Stimulated activated CD4-positive, alpha-beta T cell treated with anti-CD3 and anti-CD28 coated beads, Interleukin-1b, Interleukin-23, amount 100 ng/mL, for 1 hour (primary cell): Measurements from ENCODE around the gene CCN6.
A peak's percentile ranks its signal among the peaks of the same experiment; 100 is the strongest.

Source experiments
- DNase-seq, 2 donors: peaks; one replicate each; pipeline ENCODE4 v3.0.0-alpha.2; 2020; ENCODE audit warnings: low read depth in 2 of 2

CCN6 gene

DNA sequence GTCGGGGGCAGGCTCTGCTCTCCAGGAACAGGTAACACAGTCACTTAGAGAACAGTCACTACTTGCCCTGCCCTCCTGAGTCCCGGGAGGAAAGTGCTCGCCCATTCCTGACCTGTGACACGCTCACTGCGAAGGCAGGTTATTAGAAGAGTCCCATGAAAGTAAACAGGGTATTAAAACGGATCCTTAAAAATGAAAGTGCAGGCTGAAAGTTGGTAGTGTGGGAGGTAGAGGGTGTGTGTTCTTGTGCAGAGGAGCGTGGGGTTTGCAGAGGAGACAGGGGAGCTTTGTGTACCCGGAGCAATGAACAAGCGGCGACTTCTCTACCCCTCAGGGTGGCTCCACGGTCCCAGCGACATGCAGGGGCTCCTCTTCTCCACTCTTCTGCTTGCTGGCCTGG, at the start of gene CCN6:
Gene CCN6 (plus strand): TSS at position 104 of the 400 bp plus-strand sequence. CDS start 254 bp downstream, at position 358.
- DNase-seq, result no peak

DNA sequence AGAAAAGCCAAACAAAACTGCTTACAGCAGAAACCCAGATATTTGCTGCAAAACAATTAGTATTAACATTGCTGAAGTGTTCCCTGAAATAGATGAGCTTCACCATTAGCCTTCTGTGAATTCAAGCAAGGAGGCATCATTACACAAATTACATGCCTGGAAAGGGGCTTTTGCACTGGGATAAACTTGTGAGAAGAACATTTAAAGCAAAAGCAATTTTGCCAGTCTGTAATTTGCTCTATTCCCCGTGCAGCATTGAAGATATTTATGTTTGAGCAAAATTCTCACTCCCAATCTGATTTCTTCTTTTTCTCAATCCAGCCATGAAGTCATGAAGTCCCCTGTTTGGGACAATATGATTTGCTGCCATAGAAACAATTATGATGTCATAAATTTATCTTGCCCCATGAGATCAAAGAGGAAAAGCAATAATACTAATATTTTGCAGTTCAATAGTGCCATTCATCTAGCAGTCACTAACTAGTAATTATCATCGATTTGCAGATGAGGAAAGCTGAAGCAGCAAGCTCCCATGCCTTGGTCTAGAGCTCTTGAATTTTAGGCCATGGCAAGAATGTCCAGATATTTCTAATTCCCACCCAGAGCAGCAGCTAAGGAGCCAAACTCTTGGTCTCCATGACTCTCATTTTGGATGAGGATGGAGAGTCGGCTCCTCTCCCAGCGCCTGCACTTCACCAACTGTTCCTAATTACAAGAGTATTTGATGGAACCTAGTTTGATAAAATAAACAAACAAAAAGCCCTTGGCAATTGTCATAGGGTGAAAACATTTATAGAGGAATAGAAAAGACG, 49.5 kb upstream of the CCN6 start:
- no peak for DNase-seq

GRCh38 chr6:112005013-112005371, 48.9 kb upstream of the CCN6 start:
- DNase-seq, result no peak

- DNase-seq, result no peak
These were observed 46.6 kb upstream of the CCN6 start for GRCh38 chr6:112007254-112007653.

- no peak for DNase-seq
These were observed 46.1 kb upstream of the CCN6 start for GRCh38 chr6:112007805-112008204.

DNA sequence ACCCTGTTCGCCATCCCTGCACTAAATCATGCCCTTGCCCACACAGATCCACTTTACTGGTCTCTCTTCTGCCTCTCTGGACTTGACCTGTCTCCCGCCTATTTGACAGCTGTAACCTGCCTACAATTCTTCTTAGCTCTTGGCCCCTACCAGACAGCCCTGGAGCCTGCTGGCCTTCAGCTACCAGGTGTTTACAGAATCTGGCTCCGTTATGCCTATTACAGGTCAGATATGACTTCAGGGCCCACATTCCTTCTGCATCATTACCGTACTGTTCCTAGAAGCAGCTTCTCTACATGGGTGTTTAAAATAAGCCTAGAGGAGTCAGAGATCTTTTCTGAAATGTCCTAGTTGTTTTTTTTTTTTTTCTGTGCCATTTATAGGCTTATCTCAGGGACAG, 45.4 kb upstream of the CCN6 start:
- no peak for DNase-seq

DNA sequence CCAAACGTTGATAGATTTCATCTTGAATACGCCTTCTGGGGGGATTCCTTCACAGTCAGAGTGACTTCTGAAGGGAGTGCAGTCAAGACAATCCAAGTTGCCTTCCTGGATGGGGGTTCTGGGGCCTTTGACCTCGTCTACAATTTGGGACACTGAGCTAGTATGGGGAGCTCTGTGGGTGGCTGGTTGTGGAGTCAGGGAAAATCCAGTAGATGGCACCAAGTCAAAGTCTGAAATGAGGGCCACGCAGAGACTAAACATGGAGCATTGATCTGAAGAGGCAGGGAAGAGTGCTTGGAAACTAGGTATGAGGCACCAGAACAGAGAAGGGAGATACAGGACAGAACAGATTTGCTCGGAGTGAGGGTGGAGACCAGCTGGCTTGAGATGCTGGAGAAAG, 43.6 kb upstream of the CCN6 start:
- no peak for DNase-seq

DNA sequence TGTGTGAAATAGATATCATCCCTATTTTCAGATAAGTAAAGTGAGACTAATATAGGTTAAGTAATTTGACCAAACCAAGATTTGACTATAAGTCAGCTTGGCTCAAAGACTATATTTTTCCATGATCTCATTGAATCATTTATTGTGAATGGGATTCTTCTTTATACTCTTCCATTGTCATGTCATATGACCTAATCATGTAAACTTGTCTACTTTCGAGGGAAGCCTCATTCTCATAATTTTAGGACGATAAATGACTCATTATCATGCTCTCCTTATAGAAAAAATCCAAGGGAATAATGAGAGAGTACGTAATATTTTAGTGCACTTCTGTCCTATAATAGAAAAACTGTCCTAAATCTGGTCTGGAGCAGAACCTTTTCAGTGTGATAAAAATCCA, 40.9 kb upstream of the CCN6 start:
- no peak for DNase-seq

GRCh38 chr6:112014483-112014882, 39.4 kb upstream of the CCN6 start:
- DNase-seq, result no peak

- DNase-seq, result no peak
These were observed 38.2 kb upstream of the CCN6 start for GRCh38 chr6:112015725-112016124.

- peak in 1 of 2 donors; percentile 34 for DNase-seq
These were observed 37.6 kb upstream of the CCN6 start for GRCh38 chr6:112016320-112016719.

DNA sequence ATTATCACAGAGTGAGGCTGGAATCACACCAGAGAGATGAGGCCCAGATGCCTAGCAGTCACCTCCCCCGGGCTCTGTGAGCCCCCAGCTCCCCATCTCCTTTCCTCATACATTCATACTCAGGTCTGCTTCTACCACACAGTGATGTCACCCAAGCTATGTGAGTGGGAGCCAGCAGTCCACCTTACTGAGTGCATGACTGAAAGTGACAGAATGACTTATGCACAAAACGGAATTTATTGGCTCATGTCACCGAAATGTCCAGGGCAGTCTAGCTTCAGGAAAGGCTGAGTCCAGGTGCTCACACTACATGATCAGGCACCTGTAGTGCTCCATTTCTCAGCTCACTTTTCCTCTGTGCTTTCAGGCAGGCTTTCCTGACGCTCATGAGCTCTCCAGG, 36.7 kb upstream of the CCN6 start:
- DNase-seq, result no peak

DNA sequence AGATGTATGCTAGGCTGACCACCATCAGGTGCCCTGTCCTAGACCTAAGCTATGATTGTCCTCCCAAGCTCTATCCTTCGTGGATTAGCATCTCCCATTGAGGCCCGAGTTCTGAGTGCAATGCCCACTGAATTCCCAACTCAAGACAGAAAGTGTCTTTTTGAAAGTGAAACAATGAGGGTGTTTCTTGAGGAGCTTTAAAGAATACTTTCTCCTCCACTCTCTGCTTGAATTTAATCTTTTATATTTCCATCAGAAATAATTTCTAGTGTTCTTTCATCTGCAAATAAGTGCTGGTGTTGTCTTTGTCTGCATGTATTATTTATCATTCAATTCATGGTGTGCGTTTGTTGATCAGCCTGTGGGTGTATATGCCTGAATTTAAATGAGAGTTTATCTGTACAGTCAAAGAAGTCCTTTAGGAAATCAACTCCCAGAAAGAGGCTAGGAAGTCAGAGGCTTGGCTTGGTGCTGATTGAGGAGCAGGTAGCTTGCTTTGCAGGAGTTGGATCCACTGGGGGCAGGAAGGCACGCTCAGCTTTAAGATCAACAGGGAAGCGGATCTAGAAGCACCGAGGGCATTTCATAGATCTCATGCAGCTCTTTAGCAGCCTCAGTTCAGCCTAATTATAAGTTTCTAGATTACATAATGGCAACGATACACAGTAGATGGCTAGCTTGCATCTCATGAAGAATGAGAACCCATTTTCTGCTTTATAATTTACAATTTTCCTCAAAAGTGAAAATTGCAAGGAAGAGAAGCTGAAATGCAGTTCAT, 36.0 kb upstream of the CCN6 start:
- no peak for DNase-seq

DNA sequence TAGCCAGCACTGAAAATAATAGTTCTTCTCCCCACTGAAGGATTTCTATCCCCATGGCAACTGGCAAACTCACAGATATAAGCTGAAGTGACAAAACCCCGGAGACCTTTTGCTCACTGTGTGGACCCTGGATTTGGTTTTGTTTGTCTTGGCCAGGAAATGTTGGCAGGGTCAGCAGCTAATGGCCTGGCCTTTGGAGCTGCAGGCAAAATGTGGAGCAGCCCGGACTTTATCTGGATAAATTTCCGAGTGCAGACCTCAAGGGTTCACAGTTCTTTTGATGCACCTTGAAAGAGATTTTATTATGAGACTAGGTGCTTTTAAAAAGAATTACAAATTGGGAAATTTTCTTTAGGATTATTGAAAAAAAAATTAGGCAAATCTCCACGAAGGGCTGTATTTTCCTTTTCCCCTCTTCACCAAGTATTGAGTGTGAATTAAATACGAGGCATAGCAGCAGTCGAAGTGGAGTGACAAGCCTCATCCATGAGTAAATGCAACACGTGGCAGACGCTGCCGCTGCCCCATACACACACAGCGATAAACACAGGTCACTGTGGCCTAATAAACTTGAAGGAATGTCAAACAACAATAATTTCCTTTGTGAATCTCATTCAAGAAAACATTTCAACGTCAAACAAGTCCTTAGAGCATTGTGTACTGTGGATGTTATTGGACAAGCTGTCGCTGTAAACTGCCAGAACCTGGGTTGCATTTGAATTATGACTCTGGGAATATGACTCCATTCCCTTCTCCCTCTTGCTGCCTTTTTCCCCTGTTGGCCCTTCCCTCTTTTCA, 35.1 kb upstream of the CCN6 start:
- DNase-seq, result no peak

DNA sequence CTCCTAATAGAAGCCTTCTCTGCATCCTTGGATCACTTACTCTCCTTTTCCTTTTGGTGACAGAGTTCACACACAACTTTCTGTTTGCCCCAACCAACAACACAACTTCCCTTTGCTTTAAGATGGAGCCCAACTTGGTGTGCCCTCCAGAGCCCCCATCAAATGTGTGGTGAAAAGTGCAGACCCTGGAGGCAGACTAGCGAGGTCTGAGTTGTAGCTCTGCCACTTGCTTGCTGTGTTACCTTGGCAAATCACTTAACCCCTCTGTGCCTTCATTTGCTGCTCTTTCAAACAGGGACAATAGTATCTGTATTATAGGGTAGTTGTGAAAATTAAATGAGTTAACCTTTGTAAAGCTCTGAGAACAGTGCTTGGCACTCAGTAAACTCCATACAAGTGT, 34.3 kb upstream of the CCN6 start:
- no peak for DNase-seq

DNA sequence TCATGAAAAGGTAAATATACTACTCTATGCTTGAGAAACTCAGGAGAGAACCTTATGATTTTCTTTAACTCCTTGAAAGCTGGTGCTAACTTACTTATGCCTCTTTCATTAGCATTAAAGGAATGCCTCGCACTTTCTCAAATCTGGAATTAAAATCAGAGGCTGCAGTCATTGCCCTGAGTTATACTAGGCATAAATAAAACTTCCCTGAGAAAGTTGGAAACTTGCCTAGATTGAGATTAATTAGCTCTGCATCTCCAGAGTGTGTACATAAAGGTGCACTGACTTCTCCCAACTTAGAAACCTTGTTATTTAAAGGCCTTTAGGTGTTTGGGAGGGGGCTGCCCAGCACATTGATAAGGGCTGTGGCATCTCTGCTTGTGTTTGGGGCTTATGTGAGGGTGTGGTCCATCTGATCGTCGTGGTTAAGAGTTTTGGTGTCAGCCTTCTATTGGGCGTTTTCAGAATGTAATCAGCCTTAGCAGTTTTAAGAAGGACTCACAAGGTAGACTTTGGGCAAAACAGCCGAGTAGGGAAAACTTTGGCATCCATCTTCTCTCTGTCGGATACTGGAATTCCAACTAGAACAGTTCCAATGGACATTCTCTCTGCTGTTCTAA, 32.1 kb upstream of the CCN6 start:
- no peak for DNase-seq

GRCh38 chr6:112022749-112023148, 31.2 kb upstream of the CCN6 start:
- DNase-seq, result no peak

DNA sequence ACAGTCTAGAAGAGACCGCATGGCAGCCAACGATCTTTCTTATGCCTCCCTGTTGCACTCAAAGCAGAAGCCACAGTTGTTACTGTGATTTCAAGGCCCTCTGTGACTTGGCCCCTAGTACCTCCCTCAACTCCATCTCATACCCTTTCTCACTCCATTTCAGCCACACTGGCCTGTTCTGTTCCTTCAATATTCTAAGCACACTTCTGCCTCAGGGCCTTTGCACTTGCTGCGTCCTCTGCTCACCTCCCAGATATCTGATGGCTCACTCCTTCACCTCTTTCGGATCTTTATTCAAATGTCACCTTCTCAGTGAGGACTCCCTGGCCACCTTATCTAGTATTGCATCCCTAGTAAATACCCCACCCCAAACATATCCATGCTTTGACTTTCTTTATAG, 29.4 kb upstream of the CCN6 start:
- no peak for DNase-seq

GRCh38 chr6:112026933-112027332, 27.0 kb upstream of the CCN6 start:
- no peak for DNase-seq

GRCh38 chr6:112027942-112028674, 25.8 kb upstream of the CCN6 start:
- peak in 1 of 2 donors; percentile 15 for DNase-seq
